Keratinocyte (primary cell): ENCODE measurements around the gene CEBPE.

Experiments
- CTCF ChIP-seq, 3 experiments: IDR thresholded peaks in 1 of 3; conservative IDR thresholded peaks in 1 of 3; optimal IDR thresholded peaks in 1 of 3; 2 replicates in 2 of 3; 3 replicates in 1 of 3; pipeline versions ENCODE3 to v1.5.1; 2011; ENCODE audit warnings: low read length in 3 of 3, mild to moderate bottlenecking in 3 of 3, moderate library complexity in 2 of 3, control low read depth in 1 of 3, inconsistent platforms in 1 of 3; ENCODE audit not compliant: insufficient read depth in 2 of 3; ENCODE audit errors: extremely low read depth in 1 of 3
- EZH2 ChIP-seq: IDR thresholded peaks from one replicate; pipeline ENCODE4 v1.6.1; 2012; ENCODE audit warnings: inconsistent platforms, mild to moderate bottlenecking, low read length, moderate library complexity

- no peak for TF ChIP-seq CTCF (optimal IDR thresholded peaks at IDR 0.05 in 1 of 3, IDR thresholded peaks at IDR 0.05 in 1 of 3, conservative IDR thresholded peaks at IDR 0.05 in 1 of 3; ENCODE audit: extremely low read depth in 1 of 3, insufficient read depth in 2 of 3, low read length in 3 of 3)
- TF ChIP-seq EZH2: no peak
Observed at GRCh38 chr14:23085458-23085857, 33.6 kb downstream of the CEBPE start.
